Muscle of back (tissue), 11 donors: ENCODE results near the gene SLC13A2. TPM values are rescaled to one million over a fixed set of nuclear protein-coding genes. Genes with fewer than 3 reads are reported as not detected.
"Not testable (repeated sequence)": the region's sequence is repeated elsewhere in the genome, so short reads cannot be mapped to it uniquely, and the experiment has no call there.

ENCODE experiments used
- DNase-seq, 3 donors: peaks; one replicate each; pipeline versions ENCODE4 v3.0.0 to v3.0.0-alpha.2; 2013
- polyA plus RNA-seq, 10 donors: library from polyadenylated mRNA; unstranded; fragments of 120-200 nt; gene quantifications; one replicate each; pipeline ENCODE4 v1.2.1, GENCODE V29; 2013; ENCODE audit not compliant: insufficient read length in 10 of 10

Gene SLC13A2
- polyA plus RNA-seq, 10 donors: not detected

DNA sequence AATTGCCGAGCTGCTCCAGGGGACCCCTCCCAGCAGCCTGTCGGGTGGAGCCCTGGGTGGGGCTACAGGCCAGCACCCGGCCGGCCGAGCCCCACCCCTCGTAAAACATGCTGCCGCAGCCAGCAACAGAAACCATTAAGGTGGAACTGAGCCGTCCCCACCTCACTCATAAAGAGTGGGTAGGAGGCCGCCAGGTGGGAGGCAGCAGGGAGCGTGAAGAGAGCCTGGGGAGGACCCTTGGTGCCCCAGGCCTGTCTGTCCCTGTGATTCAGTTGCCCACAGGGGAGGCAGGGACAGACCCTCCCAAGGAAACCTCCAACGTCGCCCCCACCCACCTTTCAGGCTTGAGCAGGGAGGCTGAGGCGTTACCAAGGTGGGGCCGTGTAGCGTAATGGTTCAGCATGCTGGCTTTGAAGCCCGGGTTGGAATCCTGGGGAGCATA, 41.1 kb downstream of the SLC13A2 start:
- DNase-seq: no peak

DNA sequence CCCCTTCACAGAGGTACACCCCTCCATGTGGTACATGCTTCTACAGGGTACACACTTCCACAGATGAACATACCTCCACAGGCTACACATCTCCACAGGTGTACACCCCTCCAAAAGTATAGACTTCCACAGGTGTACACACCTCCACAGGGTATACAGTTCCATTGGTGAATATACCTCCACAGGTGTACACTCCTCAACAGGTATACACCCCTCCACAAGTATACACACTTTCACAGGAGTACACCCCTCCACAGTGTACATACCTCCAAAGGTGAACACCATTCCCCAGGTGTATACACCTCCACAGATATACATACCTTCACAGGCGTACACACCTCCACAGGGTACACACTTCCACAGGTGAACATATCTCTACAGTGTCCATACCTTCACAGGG, 42.1 kb downstream of the SLC13A2 start:
- no peak for DNase-seq

DNA sequence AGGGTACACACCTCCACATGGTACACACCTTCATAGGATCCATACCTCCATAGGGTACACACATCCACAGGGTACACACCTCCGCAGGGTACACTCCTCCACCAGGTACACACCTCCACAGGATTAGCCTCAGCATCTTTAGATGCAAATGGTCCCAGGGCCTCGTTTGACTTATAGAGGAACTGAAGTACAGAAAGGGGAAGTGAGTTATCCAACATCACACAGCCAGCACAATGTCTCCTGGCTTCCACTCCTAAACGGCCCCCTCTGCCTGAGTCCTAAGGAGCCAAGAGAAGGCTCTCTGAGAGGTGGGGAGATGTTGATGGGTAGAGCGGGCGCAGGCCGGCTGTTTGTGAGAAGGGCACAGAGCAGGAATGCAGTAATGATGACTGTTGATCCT, 44.7 kb downstream of the SLC13A2 start:
- no peak for DNase-seq

DNA sequence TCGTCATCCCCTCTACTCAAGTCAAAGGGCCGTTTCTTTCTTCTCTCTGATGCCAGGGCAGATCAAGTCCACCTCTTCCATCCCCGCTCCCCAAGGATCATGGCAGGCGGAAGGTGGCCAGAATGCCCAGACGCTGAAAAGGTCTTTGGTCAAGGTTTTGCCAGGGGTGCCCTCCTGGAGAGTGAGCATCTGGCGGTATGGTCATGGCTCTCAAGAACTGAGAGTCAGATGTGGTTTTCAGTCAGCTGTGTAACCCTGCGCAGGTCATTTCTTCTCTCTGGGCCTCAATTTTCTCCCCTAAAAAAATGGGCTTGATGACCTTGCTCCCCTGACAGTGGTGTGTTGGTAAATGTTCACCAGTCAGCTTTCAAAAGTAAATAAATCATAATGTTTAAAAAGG, 45.1 kb downstream of the SLC13A2 start:
- no peak for DNase-seq

DNA sequence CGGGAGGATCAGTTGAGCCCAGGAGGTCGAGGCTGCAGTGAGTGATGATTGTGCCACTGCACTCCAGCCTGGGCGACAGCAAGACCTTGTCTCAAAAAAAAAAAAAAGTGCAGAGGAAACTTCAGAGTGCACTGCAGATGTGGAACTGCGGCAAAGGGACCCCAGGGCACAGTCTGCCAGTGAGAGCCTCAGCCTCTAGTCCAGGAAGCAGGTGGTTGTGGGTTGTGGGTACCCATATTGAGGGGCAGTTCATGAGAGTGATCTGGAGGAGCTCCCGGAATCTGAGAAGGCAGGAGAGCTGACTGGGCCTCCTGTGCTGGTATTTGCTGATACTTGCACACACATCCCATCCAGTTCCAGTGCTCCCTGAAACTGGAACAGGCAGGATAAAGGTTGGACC, 45.8 kb downstream of the SLC13A2 start:
- no peak for DNase-seq

DNA sequence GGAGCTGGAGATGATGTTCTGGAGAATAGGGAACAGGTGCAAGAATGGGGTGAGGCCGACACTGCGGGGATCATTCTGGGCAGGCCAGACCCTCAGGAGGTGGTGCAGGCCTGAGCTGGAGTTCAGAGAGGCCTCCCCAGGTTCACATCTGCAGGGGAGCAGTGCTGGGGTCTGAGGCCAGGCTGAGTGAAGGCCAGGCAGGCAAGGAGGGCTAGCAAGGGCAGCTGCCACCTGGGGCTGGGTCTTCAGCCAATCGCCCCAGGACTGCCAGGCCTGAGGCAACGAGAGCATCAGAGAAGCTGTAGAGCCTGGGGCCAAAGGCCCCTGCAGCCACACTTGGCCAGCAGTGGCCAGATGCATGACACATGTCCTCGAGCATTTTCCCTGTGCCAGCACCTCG, 47.2 kb downstream of the SLC13A2 start:
- no peak for DNase-seq

DNA sequence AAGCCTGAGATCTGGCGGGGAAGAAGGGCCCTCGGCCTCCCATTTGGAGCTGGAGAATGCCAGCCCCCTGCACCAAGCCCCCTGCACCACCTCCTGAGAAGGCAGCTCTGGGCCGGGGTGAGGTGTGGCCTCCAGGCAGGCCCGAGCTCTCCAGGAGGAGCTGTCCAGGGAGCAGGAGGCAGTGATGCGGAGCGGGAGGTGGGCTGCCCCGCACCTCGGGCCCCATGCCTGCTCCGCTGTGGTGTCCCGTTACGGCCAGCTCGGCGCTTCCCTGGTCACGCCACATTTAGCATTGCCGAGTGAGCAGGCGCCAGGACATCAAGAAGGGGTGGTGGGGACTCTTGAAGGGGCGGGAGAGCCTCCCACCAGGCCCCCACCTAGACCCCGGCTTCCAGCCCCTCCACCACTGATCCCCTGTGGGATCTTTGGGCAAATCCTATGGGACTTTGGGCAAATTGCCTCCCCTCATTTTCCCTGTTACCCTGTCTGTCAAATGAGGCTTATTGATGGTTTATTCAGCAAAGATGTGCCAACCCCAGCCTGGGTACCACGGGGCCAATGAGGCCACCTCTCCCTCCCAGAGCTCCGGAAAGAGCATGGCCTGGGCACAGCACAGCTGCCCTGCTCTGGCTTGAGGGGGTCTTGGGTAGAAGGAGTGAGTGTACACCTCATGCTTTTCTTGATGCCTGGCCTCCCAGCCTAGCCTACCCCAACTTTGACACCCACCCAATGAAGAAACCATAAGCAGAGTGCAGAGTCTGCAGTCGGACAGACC, 48.1 kb downstream of the SLC13A2 start:
- DNase-seq: no peak

DNA sequence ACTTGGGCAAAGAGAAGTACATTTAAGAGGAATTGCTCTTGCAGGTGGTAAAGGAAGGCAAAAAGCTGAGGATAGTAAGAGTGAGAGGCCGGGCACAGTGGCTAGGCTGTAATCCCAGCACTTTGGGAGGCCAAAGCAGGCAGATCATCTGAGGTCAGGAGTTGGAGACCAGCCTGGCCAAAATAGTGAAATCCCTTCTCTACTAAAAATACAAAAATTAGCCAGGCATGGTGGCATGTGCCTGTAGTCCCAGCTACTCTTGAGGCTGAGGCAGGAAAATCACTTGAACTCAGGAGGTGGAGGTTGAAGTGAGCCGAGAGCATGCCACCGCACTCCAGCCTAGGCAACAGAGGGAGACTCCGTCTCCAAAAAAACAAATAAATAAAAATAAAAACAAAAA, 48.8 kb downstream of the SLC13A2 start:
- not testable (repeated sequence) for DNase-seq

DNA sequence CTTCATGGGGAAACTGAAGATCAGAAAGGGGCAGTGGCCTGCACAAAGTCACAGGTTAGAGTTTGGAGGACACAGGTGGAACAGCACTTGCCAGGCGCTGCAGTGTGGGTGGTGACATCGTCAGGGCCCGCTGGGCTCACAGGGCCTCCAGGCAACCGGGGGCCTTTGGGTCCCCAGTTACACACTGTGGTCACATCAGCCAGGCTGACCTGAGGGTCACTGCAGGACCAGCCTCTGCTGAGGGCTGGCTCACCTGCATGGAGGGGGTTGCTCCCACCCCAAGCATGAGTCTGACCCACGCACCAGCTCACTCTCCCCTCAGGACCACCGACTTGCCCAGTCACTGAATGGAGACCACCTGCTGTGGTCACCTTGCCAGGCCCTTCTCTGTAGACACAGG, 49.7 kb downstream of the SLC13A2 start:
- DNase-seq: no peak

DNA sequence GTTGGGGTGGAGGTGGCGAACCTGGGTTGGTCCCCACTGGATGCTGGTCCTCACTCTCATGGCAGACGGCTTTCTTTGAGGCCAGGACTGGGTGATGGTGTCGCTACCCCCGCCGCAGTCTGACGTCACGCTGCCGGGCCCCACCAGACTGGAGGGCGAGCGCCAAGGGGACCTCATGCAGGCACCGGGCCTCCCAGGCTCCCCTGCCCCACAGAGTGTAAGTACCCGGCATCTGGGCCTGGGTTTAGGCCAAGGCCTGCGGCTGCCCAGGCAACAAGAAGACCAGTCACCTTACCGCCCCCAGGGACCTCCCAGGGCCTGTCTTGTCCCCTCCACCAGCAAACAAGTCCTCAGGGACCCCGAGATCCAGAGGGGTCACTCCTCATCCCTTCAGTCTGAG, 50.4 kb downstream of the SLC13A2 start:
- no peak for DNase-seq

DNA sequence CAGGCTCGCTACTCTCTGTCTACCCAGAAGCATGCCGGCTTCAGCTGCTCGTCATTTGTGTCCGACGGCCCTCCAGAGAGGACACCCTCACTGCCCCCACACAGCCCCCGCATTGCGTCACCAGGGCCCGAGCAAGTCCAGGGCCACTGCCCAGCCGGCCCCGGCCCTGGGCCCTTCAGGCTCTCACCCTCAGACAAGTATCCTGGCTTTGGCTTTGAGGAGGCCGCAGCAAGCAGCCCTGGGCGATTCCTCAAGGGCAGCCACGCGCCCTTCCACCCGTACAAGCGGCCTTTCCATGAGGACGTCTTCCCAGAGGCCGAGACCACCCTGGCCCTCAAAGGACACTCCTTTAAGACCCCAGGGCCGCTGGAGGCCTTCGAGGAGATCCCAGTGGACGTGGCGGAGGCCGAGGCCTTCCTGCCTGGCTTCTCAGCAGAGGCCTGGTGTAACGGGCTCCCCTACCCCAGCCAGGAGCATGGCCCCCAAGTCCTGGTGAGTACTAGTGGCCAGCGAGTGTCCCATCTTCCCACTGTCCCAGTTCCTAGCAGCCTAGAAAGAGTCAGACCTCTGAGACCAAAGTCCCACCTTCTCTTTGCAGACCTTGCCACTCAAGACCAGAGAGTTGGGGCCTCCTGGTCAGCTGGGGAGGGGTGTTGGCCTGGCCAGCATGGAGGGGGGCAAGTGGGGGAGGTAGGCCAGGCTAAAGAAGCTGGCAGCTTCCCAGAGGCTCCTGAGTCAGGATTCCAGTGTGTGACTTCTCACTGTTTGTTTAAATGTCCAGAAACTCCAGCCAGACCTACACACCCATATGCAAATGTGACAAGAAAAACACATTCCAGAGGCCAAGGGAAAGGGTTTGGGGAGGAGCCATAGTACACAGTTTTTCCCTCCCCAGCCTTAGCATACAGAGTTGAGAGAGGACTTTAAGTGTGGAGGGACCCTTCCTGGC, 51.3 kb downstream of the SLC13A2 start:
- DNase-seq: no peak

DNA sequence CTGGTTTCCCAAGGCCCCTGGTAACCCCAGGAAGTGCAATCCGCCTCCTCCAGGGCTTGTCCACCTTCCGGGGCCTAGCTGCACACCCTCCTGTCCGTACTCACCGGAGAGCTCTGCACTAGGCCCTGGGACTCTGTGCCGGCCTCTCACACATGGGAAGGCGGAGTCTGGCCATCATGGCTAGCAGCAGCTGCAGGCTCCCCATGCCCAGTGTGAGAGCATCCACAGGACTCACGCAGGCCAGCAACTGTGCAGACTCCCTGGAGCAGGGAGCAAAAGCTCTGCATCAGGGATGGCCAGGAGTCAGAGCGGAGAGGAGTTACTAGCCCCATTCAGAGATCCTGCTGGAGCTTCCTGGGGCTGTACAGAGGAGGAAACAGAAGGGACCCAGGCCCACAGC, 52.9 kb downstream of the SLC13A2 start:
- no peak for DNase-seq

DNA sequence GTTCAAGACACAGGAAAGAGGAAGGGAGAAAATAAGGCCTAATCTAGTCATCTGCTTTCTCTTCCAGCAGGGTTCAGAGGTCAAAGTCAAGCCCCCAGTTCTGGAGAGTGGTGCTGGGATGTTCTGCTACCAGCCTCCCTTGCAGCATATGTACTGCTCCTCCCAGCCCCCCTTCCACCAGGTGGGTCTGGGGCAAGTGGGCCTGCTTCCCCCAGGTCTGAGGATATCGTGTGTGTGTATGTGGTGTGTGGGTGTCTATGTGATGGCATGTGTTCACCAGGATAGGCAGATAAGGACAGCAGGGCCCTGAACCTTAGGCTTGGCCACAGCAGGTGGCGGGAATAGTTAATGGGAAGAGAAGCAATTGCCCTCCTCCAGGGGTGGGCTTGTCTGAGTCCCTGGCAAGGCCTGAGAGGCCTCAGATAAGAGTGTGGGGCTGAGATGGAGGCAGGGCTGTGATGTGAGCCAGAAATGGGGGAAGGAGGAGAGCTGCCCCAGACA, 53.8 kb downstream of the SLC13A2 start:
- DNase-seq: no peak

DNA sequence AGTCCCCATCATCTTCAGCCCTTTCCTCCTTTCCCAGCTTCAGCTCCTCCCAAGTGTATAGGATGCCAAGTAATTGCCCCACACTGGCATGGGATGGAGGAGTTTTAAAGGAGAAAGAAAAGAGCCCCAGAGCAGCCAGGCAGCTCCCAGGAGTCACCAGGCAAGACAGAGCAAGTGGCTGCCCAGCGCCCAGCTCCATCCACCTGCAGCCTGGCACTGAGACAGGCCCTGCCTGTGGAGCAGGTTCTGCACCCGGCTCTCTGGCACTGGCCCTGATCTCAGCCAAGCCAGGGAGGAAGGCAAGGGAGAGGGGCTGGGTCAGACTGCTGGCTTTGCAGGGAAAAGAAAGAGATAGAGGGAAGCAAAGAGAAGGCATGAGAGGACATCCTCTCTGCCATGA, 54.4 kb downstream of the SLC13A2 start:
- no peak for DNase-seq

DNA sequence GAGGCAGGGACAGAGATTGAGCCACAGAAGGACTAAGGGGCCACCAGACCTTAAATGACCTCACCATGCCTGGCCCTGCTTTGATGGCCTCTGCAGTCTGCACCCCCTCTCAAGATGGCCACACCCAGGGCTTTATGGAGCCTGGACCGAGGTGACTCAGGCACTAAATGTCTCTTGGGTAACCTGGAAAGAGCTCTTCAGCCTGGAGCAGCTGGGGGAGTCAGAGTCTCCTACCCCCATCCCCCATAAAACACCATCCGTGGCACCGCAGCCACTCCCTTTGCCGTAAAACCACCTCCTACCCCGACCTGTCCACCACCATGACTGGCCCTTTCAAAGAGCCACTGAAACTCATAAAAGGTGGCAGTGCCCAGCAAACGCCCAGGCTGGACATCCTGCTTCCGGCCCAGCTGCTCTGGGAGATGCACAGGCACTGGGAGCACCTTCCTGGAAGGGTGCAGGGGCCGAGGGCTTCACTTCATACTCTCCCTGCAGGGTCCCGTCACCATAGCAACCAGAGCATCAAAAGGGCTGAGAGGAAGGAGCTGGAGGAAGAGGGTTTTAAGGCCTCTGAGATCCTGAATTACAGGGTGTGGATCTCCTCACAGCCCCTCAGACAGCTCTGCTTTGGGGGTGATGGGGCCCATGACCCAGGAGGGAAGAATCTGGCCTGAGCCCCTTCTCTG, 55.0 kb downstream of the SLC13A2 start:
- DNase-seq: no peak

DNA sequence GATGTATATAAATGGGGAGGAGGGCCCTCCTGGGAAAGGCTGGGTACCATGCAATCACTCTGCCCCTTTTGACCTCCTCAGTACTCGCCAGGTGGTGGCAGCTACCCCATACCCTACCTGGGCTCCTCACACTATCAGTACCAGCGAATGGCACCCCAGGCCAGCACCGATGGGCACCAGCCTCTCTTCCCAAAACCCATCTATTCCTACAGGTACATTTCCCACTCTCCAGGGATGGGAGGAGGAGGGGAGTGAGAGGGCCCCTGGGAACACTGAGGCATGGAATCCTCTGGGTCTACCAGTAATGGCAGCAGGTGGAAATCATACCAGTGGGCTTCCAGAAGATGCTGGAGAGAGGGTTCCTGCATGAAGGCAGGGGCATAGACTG, 55.6 kb downstream of the SLC13A2 start:
- no peak for DNase-seq

DNA sequence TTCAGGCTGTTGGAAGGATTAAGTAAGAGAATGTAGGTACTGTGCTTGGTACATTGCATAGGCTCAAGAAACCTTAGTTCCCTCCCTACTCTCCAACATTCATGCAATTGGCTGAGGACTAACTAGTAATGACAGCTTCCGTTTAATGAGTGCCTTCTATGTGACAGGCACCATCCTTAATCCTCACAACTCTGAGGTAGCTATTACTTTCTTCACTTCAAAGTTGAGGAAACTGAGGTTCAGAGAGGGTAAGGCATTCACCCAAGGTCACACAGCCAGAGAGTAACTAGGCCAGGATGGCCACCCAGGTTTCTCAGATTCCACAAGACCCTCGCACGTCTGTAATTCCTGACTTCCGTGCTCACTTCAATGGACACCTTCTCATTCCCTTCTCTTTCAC, 56.8 kb downstream of the SLC13A2 start:
- DNase-seq: no peak

DNA sequence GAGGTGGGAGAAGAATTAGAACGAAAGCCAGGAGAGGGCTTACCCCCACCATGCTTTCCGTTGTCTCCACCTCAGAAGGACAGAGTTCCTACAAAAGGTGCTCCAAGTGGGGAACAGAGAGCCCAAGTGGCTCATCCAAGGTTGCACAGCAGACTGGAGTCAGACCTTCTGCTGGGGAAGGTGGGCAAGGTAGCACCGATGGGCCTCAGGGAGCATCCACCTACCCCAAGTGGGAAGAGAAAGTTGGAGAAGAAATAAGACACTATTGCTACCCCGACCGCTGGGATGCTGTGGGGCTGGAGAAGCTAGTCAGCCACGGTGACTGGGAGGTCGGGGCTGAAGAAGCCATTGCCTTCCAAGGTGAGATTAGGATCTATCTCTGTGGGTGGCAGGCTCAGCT, 57.5 kb downstream of the SLC13A2 start:
- no peak for DNase-seq

DNA sequence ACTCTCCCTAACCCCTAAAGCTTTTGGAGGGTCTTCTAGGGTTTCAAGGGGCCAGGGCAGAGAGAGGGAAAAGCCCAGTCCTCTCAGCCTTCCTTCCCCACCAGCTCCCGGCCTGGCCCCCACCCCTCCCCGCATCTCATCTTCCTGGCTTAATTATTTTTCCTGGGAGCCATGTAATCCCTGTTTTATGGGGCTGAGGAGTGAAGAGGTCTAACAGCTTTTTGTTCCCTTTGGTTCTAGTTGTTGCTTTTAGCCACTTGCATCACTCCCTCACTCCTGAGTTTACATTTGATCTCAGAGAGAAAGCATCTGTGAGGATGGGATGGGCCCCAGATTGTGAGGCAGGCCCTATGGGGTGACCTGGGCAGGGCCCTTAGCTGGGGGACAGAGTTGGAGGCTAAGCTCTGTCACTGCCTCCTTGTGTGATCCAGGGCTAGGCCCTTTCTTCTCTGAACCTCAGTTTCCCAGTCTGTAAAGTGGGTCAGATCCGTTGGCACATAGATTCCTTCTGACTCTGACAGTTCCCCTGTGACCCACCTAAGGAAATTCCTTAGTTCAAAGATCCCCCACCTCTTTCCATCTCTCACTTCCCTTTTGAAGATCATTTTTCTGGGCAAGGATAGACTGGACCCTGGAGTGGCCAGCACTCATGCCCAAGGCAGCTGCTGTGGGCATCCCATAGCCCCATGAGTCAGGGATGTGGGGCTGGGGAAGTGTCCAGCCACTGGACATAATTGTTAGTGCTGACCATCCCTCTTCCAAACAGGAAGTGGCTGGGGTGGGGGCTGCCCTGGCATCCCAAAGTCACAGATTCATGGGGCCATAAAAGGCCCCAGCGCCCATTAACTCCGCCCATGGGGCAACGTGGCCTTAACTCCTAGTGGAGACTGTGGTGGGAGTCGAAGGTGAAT, 58.9 kb downstream of the SLC13A2 start:
- DNase-seq: no peak

DNA sequence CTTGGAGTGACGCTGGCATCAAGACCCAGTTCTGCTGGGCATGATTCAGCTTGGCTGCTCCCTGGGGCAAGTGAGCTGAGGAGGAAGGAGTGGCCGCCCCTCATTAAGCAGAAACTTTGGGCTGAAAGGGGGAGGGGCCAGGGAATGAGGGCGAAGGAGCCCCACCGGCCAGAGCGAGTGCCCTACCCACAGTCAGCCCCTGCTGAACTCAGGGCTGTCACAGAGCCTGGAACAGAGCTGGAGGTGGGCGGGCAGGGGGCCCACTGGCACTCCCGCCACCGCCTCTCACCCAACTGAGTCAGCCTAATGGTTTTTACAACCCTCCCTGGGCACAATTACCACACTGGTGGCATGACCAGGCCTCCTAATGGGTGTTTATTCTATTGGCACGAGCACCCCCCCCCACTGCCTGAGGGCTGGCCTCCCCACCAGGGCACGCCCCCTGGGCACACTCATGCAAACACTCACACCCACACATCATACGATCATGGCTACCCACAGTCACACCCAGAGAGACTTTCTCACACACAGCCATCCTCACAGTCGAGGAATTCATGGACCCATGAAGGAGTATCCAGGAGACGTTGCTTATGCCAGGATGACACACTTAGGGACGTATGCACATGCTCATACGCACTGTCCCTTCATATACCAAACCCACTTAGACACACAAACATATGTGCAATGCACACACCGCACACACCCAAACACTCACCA, 59.8 kb downstream of the SLC13A2 start:
- DNase-seq: no peak
